Measurements from ENCODE around the gene CPNE8.

The CPNE8 gene

DNA sequence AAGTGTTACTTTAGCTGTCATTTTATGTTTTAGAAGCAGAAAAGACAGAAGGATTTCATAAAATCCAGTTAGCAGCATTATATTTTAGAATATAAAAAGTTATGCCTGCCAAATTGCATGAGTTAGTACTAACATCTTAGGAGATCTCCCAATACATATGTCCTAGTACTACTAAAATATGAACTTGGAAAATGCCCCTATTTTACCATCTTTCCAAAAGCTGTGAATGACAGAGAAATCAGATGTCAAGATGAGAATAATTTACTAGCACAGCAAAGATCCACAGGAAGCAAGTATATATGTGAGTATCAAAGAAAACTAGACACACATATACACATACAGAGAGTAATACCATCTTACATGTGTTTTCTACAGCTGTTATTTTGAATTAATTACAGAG, 196.9 kb downstream of the CPNE8 start:
- TF ChIP-seq, protein P1, sequence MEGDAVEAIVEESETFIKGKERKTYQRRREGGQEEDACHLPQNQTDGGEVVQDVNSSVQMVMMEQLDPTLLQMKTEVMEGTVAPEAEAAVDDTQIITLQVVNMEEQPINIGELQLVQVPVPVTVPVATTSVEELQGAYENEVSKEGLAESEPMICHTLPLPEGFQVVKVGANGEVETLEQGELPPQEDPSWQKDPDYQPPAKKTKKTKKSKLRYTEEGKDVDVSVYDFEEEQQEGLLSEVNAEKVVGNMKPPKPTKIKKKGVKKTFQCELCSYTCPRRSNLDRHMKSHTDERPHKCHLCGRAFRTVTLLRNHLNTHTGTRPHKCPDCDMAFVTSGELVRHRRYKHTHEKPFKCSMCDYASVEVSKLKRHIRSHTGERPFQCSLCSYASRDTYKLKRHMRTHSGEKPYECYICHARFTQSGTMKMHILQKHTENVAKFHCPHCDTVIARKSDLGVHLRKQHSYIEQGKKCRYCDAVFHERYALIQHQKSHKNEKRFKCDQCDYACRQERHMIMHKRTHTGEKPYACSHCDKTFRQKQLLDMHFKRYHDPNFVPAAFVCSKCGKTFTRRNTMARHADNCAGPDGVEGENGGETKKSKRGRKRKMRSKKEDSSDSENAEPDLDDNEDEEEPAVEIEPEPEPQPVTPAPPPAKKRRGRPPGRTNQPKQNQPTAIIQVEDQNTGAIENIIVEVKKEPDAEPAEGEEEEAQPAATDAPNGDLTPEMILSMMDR (IDR thresholded peaks at IDR 0.05; ENCODE audit: extremely low read depth, missing control alignments): no peak

DNA sequence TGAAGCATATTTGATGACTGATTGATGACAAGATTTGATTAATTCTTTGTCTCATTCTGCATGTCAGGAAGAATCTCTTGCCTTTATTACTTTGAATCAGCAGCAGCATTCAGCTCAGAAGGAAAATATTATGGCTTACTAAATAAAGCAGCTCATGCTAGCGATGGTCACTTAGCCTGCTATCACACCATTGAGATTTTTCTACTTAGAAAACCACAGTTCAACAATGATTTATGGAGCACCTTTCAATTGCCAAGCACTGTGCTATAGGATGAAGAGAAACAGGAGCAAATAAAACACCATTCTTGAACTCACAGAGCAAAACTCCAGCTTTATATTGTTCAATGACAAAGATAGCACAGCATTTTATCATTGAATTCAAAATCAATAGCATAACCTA, 197.7 kb downstream of the CPNE8 start:
- DNase-seq (ENCODE audit: low spot score): no peak
- TF ChIP-seq, protein P1 (IDR thresholded peaks at IDR 0.05; ENCODE audit: extremely low read depth, missing control alignments): no peak

More for the DNA sequence above, 196.9 kb downstream of the CPNE8 start:
- DNase-seq (ENCODE audit: low spot score): no peak

DNA sequence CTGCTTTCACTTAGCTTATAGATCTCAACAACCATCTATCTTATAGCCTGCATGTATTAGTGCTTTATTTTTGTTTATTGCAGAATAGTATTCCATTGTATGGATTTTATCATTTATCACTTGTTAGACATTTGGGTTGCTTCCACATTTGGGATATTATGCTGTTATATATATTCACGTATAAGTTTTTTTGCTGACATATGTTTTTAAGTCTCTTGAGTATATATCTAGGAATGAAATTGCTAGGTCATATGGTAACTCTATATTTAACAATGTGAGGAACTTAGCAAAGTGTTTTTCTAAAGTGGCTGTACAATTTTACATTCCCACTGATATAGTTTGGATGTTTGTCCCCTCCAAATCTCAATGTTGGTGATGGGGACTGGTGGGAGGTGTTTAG, 208.1 kb downstream of the CPNE8 start:
- TF ChIP-seq, protein P1 (IDR thresholded peaks at IDR 0.05; ENCODE audit: extremely low read depth, missing control alignments): no peak
- no peak for DNase-seq (ENCODE audit: low spot score)

DNA sequence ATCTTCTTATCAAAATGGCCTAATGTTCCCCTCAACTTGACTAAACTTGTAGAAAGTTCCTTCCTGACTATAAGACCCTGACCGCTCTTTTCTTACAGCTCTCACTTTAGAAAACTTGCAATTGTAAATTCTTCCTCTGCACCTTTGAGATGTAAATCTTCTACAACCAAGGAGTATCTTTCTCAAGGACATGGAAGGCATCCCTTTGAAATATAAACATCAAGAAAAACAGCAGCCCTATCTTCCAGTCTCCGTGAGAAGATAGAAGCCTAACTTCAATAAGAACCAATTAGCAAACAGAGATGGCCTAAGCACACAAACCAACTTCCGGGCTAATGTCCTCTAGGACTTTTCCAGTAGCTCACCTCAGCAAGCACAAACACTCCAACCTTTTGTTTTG, 210.3 kb downstream of the CPNE8 start:
- DNase-seq (ENCODE audit: low spot score): no peak

DNA sequence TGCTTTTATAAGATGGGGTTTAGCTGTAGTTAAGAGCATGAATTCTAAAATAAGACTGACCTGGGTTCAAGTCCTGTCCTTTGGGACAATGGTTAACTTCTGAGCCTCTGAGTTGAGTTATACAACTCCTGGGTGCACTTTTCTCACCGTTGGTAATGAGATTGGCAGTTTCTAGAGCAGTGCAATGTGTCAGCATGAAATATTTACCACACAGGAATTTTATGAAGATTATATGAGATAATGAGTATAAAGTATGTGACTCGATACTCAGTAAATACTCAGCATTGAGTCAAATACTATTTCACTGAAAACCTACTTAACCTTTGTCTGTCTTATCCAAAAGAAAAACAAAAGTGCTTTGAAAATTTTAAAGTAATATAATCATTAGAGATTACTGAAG, 214.2 kb downstream of the CPNE8 start:
- TF ChIP-seq, protein P1 (IDR thresholded peaks at IDR 0.05; ENCODE audit: extremely low read depth, missing control alignments): no peak
- no peak for DNase-seq (ENCODE audit: low spot score)

More for the DNA sequence above, 210.3 kb downstream of the CPNE8 start:
- TF ChIP-seq, protein P1 (IDR thresholded peaks at IDR 0.05; ENCODE audit: extremely low read depth, missing control alignments): no peak

DNA sequence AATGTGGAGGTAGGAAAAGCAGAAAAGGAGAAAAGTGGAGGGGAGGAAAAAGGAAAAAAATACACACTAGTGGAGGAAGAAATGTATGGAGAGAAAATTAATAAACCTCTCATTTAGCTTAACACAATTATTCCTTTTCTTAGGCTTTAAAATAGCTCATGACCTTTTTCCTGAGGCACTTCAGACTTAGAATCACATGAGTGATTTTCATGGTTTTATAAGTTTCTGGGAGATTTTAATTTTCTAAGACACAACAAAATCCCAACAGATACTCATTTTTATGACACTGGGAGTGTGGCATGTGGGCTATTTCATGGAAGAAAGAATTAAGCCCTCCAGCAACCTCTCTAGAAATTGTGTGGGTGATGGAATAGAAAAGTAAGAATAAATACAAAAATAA, 214.7 kb downstream of the CPNE8 start:
- TF ChIP-seq, protein P1 (IDR thresholded peaks at IDR 0.05; ENCODE audit: extremely low read depth, missing control alignments): no peak
- DNase-seq (ENCODE audit: low spot score): no peak

DNA sequence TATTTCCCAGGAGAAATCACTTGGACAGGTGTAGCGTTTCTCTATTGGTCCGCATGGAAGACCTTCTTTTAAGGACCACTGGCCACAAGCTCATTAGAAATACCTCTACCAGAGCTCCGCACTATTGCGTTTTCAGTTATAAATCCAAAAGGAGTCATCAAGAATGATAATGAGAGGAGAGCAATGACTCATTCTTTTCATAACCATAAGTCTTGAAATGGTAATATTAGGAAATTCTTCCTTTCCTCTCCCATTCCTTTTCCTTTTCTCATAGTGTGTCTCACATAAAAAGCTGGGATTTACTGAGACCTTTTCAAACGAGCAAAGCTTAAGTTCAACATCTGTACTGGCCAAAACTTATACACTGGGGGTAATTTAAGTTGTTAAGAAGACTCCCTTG, 215.7 kb downstream of the CPNE8 start:
- TF ChIP-seq, protein P1 (IDR thresholded peaks at IDR 0.05; ENCODE audit: extremely low read depth, missing control alignments): no peak
- DNase-seq (ENCODE audit: low spot score): no peak
